ENCODE results near the gene TOPBP1.
A peak's percentile ranks its signal among the peaks of the same experiment; 100 is the strongest.
"Not testable (repeated sequence)": the region's sequence is repeated elsewhere in the genome, so short reads cannot be mapped to it uniquely, and the experiment has no call there.

Gene TOPBP1

GRCh38 chr3:133661454-133662277 lies at the start of gene TOPBP1:
TOPBP1 (minus strand) TSS chr3:133661941; CDS start chr3:133661127, 814 bp downstream.
- peak; percentile 93 for DNase-seq (ENCODE audit: low spot score)

DNA sequence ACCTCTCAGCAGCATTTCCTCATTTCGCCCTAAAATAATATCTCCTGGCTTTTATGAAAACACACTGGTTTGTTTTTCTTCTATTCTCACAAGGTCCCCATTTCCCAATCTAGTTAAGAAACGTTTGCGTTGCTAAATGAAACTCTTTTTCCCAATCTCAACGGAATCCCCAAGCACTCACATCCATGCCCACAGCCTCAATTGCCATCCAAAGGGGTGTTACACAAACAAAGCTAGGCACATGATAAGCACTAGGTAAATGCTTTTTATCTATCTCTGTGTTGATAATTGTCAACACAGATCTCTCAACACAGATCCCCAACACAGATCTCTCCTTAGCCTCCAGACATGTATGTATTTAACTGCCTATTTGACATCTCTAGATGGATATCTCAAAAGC lies 49.3 kb upstream of the TOPBP1 start:
- DNase-seq (ENCODE audit: low spot score), result no peak

- no peak for DNase-seq (ENCODE audit: low spot score)
Measured at GRCh38 chr3:133709139-133709750, 47.5 kb upstream of the TOPBP1 start.

DNA sequence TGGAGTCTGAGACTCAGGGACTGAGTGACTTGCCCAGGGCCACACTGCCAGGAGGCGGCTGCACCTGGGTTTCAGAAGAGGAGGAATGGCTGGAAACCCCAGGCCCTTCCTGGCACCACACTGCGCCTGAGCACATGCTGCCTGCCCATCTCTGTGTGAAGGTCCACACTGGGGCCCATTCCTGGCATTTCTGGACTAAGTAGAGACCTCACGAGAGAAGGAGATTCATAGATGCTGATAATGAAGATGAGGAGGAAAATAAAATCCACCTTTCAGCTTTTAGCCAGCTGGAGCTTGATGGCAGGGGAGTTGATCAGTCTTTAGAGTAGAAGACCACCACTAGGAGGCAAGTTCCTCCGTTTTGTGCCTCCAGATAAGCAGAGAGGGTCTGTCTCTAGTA lies 44.3 kb upstream of the TOPBP1 start:
- DNase-seq (ENCODE audit: low spot score), result no peak

DNA sequence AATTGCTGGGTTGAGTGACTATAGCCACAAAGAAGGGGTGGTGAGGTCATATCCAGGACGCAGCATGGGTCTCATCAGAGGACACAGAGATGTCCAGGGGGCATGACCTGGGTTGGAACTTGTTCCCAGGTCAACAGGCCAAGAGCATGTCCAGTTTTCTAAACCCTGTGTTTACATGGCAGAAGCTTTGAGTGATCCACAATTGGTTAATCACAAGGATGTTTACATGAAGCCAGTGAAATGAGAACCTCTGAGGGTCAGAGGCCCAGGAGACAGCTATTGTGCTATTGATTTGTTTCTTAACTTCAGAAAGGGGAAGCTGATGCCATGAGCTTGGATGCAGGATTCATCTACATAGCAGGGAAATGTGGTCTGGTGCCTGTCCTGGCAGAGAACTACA lies 42.2 kb upstream of the TOPBP1 start:
- DNase-seq (ENCODE audit: low spot score), result no peak

- no peak for DNase-seq (ENCODE audit: low spot score)
Measured at GRCh38 chr3:133701435-133702358, 40.0 kb upstream of the TOPBP1 start.

GRCh38 chr3:133700351-133700750 lies 38.6 kb upstream of the TOPBP1 start:
- no peak for DNase-seq (ENCODE audit: low spot score)

- DNase-seq (ENCODE audit: low spot score), result no peak
Measured at GRCh38 chr3:133699903-133700302, 38.2 kb upstream of the TOPBP1 start.

DNA sequence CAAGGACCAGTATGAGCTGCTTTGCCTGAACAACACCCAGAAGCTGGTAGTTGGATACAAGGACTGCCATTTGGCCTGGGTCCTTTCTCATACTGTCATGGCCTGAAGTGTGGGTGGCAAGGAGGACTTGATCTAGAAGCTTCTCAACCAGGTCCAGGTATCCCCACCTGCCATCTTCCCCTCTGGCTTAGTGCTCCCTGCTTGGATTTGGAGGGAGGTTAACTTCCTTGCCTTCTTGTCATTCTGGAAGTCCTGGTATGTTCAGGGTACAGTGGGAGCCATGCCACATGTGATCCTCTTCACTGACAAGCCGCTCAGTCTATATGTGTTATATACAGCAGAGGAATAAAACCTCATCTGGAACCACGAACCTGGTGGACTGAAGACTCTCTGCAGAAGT lies 37.7 kb upstream of the TOPBP1 start:
- no peak for DNase-seq (ENCODE audit: low spot score)

- no peak for DNase-seq (ENCODE audit: low spot score)
Measured at GRCh38 chr3:133697960-133698359, 36.2 kb upstream of the TOPBP1 start.

GRCh38 chr3:133695560-133696171 lies 33.9 kb upstream of the TOPBP1 start:
- no peak for DNase-seq (ENCODE audit: low spot score)

DNA sequence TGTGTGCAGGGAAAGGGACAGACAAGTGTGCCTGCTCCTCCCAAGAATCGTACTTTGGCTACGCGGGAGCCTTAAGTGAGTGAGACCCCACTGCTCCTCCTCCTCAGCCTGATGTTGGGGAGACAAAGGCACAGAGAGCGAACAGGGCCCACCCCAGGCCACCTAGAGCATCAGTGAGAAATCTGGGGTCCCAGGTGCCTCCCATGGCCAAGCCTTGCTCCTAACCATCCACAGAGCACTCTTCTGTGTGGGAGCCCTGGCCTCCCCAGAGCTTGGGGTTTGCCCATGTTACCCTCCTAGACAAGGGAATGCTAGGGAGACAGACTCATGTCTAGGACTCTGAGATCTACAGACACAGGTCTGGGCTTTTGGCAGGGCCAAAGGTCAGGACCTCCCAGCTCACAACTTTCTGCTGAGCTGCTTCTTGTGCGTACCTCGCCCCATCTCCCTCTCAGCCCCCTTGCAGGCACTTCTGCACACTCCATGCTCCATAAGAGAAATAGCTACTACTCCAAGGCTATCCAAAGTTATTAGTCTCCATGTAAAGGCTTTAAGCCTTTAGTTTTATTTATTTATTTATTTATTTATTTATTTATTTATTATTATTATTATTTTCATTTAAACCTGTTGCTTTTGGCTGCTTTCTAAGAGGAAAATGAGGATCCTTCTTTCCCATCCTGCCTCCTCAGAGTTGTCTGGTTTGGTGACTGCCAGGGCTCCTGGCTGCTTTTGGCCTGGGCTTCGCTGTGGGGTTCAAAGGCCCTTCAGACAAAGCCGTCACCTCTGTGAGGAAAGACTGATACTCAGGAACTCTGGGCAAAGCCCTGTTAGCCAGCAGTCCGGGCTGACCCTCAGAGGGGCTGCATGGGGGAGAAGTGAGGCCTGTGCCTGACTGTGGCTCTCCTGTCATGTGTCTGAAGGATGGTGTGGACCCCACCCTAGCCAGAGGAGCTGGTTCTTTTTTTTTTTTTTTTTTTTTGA lies 32.8 kb upstream of the TOPBP1 start:
- DNase-seq (ENCODE audit: low spot score), result no peak

DNA sequence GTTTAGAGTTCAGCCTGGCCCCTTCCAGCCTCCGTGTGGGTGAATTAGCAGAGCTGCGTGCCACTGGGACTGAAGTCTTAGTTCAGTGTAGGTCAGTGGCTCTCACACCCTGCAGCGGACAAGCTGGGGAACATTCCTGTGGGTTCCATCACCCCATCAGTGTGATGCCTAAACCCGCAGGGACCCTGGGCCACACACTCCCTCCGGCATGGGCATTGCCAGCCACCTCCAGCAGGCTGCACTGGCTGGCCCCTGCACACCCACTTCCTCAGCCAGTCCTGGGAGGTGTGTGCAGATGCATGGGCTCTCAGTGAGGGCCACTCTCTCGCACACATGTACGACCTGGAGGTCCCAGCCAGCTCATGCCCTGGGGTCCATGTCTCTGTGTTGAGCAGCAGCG lies 32.1 kb upstream of the TOPBP1 start:
- no peak for DNase-seq (ENCODE audit: low spot score)

- no peak for DNase-seq (ENCODE audit: low spot score)
Measured at GRCh38 chr3:133692759-133693158, 31.0 kb upstream of the TOPBP1 start.

DNA sequence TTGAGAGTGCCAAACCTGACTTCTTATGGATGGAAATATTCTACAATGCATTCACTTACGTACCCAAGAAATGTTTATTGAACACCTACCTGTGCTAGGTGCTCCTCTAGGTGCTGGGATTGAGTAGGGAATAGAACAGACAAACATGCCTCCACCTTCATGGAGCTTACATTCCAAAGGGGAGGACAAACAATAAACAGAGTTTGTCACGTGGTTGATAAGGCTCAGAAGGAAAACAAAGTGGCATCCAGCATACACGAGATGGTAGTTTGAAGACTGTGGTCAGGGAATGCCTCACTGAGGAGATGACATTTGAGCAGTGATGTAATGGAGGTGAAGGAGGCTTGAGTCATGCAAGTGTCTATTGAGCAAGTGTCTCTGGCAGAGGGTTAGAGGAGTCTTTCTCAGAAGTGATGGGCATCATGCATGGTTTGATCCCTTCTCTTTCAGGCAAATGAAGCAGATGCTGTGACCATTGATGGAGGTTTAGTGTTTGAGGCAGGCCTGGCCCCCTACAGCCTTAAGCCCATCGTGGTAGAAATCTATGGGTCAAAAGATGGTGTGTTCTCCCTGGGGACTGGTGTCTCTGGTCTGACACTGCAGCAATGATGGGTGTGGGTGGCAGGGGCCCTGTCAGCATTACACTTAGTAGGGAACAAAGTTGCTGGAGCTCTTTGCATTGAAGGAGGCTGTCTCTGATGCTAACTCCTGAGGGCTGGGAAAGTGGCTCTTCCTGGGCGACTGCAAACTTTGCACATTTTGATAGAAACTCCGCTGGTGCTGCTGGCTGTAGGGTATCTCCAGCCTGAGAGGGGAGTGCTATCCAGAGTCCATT lies 29.7 kb upstream of the TOPBP1 start:
- no peak for DNase-seq (ENCODE audit: low spot score)

- DNase-seq (ENCODE audit: low spot score), result not testable (repeated sequence)
Measured at GRCh38 chr3:133677993-133678392, 16.3 kb upstream of the TOPBP1 start.

GRCh38 chr3:133676336-133677118 lies 14.8 kb upstream of the TOPBP1 start:
- no peak for DNase-seq (ENCODE audit: low spot score)

GRCh38 chr3:133675631-133676335 lies 14.0 kb upstream of the TOPBP1 start:
- no peak for DNase-seq (ENCODE audit: low spot score)

Data from activated CD4-positive, alpha-beta T cell treated with anti-CD3 and anti-CD28 coated beads, Interleukin-2, Interleukin-4, amounts not matched to agents 100 ng/mL and 50 ng/mL, durations not matched to agents 16 hours and 8 hours (primary cell).